GM19467 (cell line): Measurements from ENCODE around the gene ZSWIM3.
"Not testable (repeated sequence)": the region's sequence is repeated elsewhere in the genome, so short reads cannot be mapped to it uniquely, and the experiment has no call there.

ENCODE experiments used
- ATAC-seq: cut with Tn5 transposase; IDR thresholded peaks from one replicate; pipeline ENCODE4 v1.9.1; 2021; ENCODE audit warnings: mild to moderate bottlenecking, moderate library complexity; ENCODE audit not compliant: unreplicated experiment

The ZSWIM3 gene

GRCh38 chr20:45859916-45860315, 2.5 kb downstream of the ZSWIM3 start:
- ATAC-seq, result no peak

DNA sequence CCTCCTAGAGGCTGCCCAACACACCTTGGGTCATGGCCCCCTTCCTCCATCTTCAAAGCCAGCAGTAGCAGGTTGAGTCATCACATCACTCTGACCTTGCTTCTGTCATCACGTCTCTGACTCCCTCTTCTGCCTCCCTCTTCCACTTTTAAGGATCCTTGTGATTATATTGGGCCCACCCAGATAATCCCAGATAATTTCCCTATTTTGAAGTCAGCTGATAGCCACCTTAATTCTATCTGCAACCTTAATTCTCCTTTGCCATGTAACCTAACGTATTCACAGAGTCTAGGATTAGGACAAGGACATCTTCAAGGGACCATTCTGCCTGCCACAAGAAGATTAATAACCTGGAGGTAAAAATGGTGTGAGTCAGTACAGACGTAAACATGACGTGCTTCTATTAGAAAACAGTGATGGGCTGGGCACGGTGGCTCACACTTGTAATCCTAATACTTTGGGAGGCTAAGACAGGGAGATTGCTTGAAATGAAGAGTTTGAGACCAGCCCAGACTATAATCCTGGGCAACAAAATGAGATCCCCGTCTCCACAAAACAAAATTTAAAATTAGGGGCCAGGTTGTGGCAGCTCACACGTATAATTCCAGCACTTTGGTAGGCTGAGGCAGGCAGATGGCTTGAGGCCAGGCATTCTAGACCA, 3.3 kb downstream of the ZSWIM3 start:
- ATAC-seq, result no peak

- no peak for ATAC-seq
Observed at GRCh38 chr20:45861221-45862075, 4.0 kb downstream of the ZSWIM3 start.

DNA sequence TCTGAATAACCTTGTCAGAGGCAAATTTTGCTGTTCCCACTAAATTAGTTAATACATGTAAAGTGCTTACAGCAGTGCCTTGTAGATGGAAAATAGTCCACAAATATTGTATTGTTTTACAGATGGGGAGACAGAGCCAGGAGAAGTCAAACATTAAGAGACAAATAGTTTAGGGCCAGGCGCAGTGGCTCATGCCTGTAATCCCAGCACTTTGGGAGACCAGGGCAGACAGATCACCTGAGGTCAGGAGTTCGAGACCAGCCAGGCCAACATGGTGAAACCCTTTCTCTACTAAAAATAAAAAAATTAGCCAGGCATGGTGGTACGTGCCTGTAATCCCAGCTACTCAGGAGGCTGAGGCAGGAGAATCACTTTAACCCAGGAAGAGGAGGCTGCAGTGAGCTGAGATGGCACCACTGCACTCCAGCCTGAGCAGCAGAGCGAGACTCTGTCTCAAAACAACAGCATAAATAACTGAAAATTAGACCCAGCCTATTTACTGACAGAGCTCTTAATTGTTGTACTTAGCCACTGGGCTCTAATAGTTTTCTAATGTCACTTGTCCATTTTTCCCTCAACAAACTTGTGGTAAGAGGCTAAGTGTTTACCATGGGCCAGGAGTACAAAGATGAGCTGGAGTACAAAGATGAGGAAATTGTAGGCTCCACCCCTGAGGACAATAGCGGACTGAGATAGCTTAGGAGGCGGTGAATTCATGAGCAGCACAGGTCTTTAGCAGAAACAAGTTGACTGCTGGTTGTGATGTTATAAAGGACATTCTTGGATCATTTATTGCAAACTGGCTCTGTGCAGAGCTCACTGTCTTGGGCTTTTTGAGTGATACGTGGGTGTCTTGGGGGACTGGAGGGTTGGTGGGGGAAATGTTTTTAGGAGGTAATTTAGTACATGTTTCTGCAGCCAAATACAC, 6.4 kb downstream of the ZSWIM3 start:
- ATAC-seq, result no peak

DNA sequence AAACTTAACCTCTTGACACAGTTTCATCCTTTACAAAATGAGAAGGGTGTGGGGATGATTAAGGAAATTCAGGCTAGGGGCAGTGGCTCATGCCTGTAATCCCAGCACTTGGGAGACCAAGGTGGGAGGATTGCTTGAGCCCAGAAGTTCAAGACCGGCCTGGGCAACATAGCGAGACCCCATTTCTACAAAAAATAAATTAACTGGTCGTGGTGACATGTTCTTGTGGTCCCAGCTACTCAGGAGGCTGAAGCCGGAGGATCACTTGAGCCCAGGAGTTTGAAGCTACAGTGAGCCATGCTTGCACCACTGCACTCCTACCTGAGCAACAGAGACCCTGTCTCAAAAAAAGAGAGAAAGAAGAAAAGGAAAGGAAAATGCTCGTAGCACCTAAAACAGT, 9.0 kb downstream of the ZSWIM3 start:
- ATAC-seq, result no peak

DNA sequence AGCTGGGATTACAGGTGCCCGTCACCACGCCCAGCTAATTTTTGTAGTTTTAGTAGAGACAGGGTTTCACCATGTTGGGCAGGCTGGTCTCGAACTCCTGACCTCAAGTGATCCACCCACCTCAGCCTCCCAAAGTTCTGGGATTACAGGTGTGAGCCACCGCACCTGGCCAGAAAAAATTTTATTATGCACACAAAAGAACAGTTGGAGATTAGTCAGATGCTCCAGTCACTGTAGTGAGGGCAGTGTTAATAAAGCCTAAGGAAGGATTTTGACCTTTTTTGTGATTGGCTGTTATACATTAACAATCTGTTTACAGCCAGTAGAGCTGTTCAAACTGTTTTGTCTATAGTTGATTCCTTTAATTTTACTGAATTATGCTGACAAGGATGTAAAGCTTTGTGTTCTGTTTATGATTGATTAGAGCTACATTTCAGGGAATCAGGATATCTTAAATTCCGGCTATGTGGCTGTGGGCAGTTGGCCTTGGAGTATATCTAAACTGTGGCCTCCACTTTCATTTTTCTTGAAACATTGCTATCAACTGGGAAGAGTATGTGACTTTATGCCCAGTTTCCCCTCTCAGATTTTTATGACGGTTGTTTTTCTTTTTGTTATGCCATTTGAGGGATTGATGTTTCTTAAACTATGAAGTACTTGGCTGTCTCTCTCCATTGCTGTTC, 9.9 kb downstream of the ZSWIM3 start:
- ATAC-seq, result no peak

DNA sequence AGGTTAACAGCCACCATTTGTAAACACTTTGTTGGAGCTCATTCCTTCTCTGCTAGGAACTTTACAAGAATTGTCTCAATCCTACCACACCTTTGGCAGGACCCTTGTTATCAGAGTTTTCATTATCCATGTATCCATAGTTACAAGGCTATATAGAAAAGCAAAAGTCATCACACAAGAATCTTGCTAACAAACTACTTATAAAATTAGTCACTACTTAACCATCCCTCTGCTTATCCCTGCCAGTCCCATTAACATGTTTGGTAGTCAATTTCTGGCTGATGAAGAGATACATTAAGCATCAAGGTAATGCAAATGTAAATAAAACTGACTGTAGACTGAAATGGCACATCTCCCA, 10.4 kb downstream of the ZSWIM3 start:
- no peak for ATAC-seq

DNA sequence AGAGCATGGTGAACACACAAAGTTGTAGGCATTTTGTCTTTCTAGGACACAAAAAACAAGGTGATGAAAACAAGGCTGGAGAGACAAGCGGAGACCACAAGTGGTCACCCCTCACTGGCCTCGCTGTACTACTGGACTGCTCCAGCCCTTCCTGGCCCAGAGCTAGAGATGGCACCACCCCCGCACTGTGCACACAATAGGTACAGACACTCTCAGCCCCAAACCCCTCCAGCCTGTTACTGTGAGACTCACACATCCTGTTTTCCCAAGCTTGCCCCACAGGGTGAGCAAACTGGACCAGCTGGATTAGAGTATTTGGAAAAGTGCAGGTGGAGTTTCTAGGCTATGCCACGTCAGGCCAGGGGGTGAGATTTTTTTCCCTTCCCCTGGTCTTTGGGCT, 15.2 kb downstream of the ZSWIM3 start:
- ATAC-seq, result no peak

DNA sequence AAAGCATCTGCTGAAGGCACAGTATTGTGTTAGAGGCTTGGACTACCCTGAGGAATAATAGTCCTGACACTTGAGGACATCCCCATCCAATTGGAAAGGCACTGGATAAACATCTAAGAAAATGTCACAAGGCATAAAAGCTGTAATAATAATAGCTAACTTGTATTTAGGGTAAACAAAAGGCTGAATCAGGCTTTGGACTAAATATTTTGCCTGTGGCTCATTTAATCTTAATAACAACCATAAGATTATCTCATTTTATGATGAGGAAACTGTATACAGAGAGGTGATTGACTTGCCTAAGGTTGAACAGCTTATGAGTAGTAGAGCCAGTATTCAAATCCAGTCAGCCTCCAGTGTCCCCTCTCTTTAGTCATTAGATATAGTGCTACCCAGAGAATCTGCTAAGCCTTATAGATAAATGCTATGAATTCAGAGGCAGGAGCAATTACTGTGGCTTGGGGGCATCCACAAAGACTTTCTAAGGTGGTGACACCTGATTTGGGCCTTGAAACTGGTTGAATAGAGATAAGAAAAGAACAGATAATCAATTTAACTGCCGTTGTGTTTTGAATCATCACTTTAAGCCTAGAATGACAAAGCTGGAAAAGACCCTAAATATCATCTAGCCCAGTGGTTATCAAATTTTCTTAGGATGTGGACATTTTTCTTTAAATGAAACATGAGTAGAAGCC, 16.1 kb downstream of the ZSWIM3 start:
- ATAC-seq, result no peak

- ATAC-seq, result not testable (repeated sequence)
Observed at GRCh38 chr20:45874104-45874481, 16.7 kb downstream of the ZSWIM3 start.

DNA sequence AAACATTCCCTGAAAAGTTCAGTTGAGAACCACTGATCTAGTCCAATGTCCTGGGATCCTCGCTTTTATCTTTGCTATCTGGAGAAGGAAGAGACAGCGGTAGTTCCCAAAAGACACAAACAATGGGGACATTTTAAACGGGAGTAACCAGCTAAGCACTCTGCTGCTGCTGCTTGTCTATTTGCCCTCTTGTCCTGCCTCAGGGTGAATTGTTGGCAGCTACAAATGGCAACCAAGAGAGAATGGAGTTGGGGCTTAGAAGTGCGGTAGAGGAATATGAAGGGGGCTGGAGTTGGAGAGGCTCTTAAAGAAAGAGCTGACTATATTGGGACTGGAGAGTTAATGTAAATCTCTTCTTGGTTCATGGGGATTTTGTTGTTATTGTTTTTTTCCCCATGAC, 17.2 kb downstream of the ZSWIM3 start:
- no peak for ATAC-seq

DNA sequence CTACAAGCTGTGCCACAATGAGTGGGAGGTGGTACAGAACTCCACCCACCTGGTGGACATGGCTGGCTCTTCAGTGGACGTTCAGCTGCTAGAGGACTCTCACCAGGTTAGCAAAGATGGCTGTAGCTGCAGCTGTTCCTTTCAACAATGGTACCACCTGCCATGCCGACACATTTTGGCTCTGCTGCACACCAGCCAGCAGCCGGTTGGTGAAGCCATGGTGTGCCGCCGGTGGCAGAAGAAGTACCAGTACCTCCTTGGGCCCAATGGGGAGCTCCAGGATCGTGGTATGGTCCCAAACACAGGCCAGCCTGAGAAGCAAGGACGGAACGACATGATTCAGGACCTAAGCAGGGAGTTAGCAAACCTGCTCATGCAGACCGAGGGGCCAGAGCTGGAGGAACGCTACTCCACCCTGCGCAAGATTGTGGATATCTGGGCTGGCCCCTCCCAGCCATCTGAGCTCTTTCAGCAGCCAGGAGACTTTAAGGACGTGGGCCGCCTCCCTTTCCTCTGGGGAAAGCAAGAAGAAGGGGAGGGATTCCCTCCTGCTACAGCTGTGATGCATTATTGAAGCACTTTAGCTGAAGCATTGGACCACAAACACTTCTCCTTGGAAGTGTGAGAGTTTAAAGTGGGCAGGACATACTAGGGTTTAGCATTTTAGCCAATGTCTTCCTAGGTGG, 20.8 kb downstream of the ZSWIM3 start:
- no peak for ATAC-seq

GRCh38 chr20:45880988-45881788, 23.8 kb downstream of the ZSWIM3 start, which contains the start of gene ZSWIM1:
TSS of gene ZSWIM1 (plus strand) at chr20:45881227. CDS start at chr20:45882593, 1,366 bp downstream.
- ATAC-seq, result peak; percentile 96

DNA sequence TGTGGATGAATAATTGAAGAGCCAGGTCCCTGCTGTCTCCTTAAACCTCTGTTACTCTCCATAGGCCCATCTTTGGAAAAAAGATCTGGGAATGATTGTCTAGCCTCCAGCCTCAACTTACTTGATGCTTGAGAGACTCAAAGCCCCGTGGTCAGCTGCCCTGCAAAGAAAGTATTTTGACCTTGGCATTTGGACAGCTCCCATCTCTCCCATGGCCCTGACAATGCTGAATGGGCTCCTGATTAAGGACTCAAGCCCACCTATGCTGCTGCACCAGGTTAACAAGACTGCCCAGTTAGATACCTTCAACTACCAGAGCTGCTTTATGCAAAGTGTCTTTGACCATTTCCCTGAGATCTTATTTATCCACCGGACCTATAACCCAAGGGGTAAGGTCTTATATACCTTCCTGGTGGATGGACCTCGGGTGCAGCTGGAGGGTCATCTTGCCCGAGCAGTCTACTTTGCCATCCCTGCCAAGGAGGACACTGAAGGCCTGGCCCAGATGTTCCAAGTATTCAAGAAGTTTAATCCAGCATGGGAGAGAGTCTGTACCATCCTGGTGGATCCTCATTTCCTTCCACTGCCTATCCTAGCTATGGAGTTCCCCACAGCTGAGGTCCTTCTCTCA, 25.2 kb downstream of the ZSWIM3 start:
- ATAC-seq, result no peak

DNA sequence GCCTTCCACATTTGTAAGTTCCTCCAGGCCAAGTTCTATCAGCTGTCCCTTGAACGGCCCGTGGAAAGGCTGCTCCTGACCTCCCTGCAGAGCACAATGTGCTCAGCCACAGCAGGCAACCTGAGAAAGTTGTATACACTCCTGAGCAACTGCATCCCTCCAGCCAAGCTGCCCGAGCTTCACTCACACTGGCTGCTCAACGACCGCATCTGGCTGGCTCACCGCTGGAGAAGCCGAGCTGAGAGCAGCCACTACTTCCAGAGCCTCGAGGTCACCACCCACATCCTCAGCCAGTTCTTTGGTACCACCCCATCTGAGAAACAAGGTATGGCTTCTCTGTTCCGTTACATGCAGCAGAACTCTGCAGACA, 25.7 kb downstream of the ZSWIM3 start:
- no peak for ATAC-seq

DNA sequence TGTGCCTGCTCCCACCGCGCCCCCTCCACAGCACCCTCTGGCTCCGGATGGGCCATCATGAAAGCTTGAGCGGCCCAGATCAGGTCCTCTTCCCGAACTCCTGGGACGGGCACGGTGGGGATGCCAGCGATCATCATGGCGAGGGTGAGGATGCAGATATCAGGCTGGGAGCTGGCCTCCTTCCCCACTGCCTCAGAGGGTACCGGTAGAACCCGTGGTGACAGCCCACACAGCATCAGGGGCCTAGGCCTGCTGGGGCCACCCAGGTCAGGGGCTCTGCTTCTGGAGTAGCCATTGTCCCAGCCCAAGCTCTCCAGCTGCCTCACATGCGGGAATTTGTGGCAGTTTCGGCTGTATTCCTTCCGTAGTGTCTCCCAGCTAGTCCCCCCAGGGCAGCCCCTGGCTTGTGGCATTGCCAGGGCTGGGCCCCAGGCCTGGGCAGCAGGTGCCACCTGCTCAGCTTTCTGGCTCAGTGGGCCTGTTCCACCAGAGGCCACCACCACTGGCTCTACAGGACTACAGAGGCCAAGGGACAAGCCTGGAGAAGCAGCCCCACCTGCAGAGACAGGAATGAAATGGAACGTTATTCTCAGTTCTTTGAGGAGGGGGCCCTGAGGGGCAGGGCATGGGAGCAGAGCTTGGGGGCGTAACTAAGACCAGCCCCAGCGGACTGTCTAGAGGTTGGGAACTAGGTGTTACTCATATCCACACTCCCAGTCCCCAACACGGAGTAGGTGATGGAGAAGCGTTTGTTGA, 29.4 kb downstream of the ZSWIM3 start:
- ATAC-seq, result no peak

- no peak for ATAC-seq
Observed at GRCh38 chr20:45887346-45887715, 29.9 kb downstream of the ZSWIM3 start, which contains the start of gene SPATA25. TSS of gene SPATA25 (minus strand) at chr20:45887622. CDS start at chr20:45887590, 32 bp downstream.

- no peak for ATAC-seq
Observed at GRCh38 chr20:45888681-45889080, 31.3 kb downstream of the ZSWIM3 start.
